ENCODE results near the gene NRROS. TPM values are rescaled to one million over a fixed set of nuclear protein-coding genes. Genes with fewer than 3 reads are reported as not detected.
"Not testable (repeated sequence)": the region's sequence is repeated elsewhere in the genome, so short reads cannot be mapped to it uniquely, and the experiment has no call there.

The NRROS gene
- total RNA-seq, 1 donor from 2014 or later, result 20.7 TPM

- Histone ChIP-seq H3K27me3 (ENCODE audit: low read depth) (no peaks in the 10 kb centered on the region), H3K27ac (peak overlapping the region; percentile 94), H3K4me3 (peak overlapping the region; percentile 67), H3K9me3 (no peaks in the 10 kb centered on the region), H3K36me3 (no peaks in the 10 kb centered on the region), H3K4me1 (peaks cover 39% of the 10 kb centered on the region)
- ATAC-seq (no peak), DNase-seq (no peak)
- no peak for TF ChIP-seq CTCF (IDR thresholded peaks at IDR 0.05)
- intact Hi-C loops (cut with DNase I), result no loop called here
Measured at GRCh38 chr3:196633555-196634151, 5.8 kb upstream of the NRROS start.

GRCh38 chr3:196634224-196634623 lies 5.3 kb upstream of the NRROS start:
- H3K4me3 ChIP-seq, result no peak overlapping the region
- no peaks in the 10 kb centered on the region for H3K9me3 ChIP-seq
- peak overlapping the region; percentile 94 for H3K27ac ChIP-seq
- intact Hi-C loops (cut with DNase I), result no loop called here
- peaks cover 43% of the 10 kb centered on the region for H3K4me1 ChIP-seq
- ATAC-seq (no peak), DNase-seq (no peak)
- H3K36me3 ChIP-seq, result no peaks in the 10 kb centered on the region
- TF ChIP-seq CTCF (IDR thresholded peaks at IDR 0.05), result no peak
- H3K27me3 ChIP-seq (ENCODE audit: low read depth), result no peaks in the 10 kb centered on the region

- no peak overlapping the region for H3K27ac ChIP-seq
- no peak for ATAC-seq
- H3K36me3 ChIP-seq, result no peaks in the 10 kb centered on the region
- intact Hi-C loops (cut with DNase I), result no loop called here
- no peak for DNase-seq
- H3K27me3 ChIP-seq (ENCODE audit: low read depth), result no peaks in the 10 kb centered on the region
- peaks cover 45% of the 10 kb centered on the region for H3K4me1 ChIP-seq
- no peaks in the 10 kb centered on the region for H3K9me3 ChIP-seq
- TF ChIP-seq CTCF (IDR thresholded peaks at IDR 0.05), result no peak
- H3K4me3 ChIP-seq, result no peak overlapping the region
Measured at GRCh38 chr3:196634829-196635228, 4.7 kb upstream of the NRROS start.

GRCh38 chr3:196636369-196637349 lies 2.8 kb upstream of the NRROS start:
- ATAC-seq, result no peak
- Histone ChIP-seq H3K4me1 (peaks cover 51% of the 10 kb centered on the region), H3K27me3 (ENCODE audit: low read depth) (no peaks in the 10 kb centered on the region), H3K9me3 (no peaks in the 10 kb centered on the region), H3K36me3 (no peaks in the 10 kb centered on the region), H3K4me3 (no peak overlapping the region), H3K27ac (no peak overlapping the region)
- no peak for DNase-seq
- no peak for TF ChIP-seq CTCF (IDR thresholded peaks at IDR 0.05)
- intact Hi-C loops (cut with DNase I), result no loop called here

- peaks cover 50% of the 10 kb centered on the region for H3K4me1 ChIP-seq
- H3K27ac ChIP-seq, result peak overlapping the region; percentile 86
- H3K9me3 ChIP-seq; intact Hi-C loops (cut with DNase I); H3K4me3 ChIP-seq; ATAC-seq; DNase-seq; H3K27me3 ChIP-seq (ENCODE audit: low read depth); H3K36me3 ChIP-seq: not testable (repeated sequence)
Measured at GRCh38 chr3:196637941-196638340, 1.6 kb upstream of the NRROS start.

All from lower lobe of right lung (tissue), 2 donors.